Large intestine (tissue), 3 donors: ENCODE results near the gene SYMPK. TPM values are rescaled to one million over a fixed set of nuclear protein-coding genes. Genes with fewer than 3 reads are reported as not detected.
"Not testable (repeated sequence)": the region's sequence is repeated elsewhere in the genome, so short reads cannot be mapped to it uniquely, and the experiment has no call there.

ENCODE experiments used
- DNase-seq, 2 donors: peaks; one replicate each; pipeline versions ENCODE4 v3.0.0 to v3.0.0-alpha.2; 2013
- H3K27ac ChIP-seq: one replicate; pipeline ENCODE4 v1.5.1; 2013; ENCODE audit warnings: low read length
- H3K27me3 ChIP-seq: 2 replicates; pipeline ENCODE4 v1.6.1; 2013; ENCODE audit warnings: low read length; ENCODE audit not compliant: control insufficient read depth, insufficient read depth
- H3K36me3 ChIP-seq: 2 replicates; pipeline ENCODE4 v1.6.1; 2013; ENCODE audit warnings: low read length; ENCODE audit not compliant: control insufficient read depth, insufficient read depth
- H3K4me1 ChIP-seq: one replicate; pipeline ENCODE4 v1.6.1; 2013; ENCODE audit warnings: low read length; ENCODE audit not compliant: control insufficient read depth, insufficient read depth
- H3K4me3 ChIP-seq: one replicate; pipeline ENCODE4 v1.5.1; 2013; ENCODE audit warnings: low read length
- H3K9me3 ChIP-seq: one replicate; pipeline ENCODE4 v1.6.1; 2013; ENCODE audit warnings: mild to moderate bottlenecking, low read depth, low read length, moderate library complexity; ENCODE audit not compliant: control insufficient read depth
- WGBS: methylation state at CpG from one replicate; pipeline ENCODE4 v1.1.5; 2013; ENCODE audit warnings: low lambda C conversion rate; ENCODE audit not compliant: insufficient coverage; 5-methylcytosine and 5-hydroxymethylcytosine counted together
- polyA plus RNA-seq: library from polyadenylated mRNA; unstranded; fragments of 120-200 nt; gene quantifications from one replicate; pipeline ENCODE4 v1.2.1, GENCODE V29; 2013

The SYMPK gene
- polyA plus RNA-seq, 1 donor: 65.0 TPM

- DNase-seq: peak in 1 of 2 donors; percentile 41
- Histone ChIP-seq H3K9me3 (no peaks in the 10 kb centered on the region), H3K36me3 (peaks cover 19% of the 10 kb centered on the region), H3K4me3 (peak overlapping the region; percentile 47), H3K27ac (no peak overlapping the region), H3K27me3 (peaks cover 2% of the 10 kb centered on the region), H3K4me1 (peaks cover 14% of the 10 kb centered on the region)
- WGBS: no CpG with 5 or more reads among the region's 22 CpGs
These were observed 37.9 kb upstream of the SYMPK start for GRCh38 chr19:45900738-45901431.

GRCh38 chr19:45899919-45900589 lies 37.1 kb upstream of the SYMPK start:
- Histone ChIP-seq H3K4me1 (peaks cover 21% of the 10 kb centered on the region), H3K27me3 (peaks cover 2% of the 10 kb centered on the region), H3K4me3 (no peak overlapping the region), H3K27ac (no peak overlapping the region), H3K36me3 (peaks cover 19% of the 10 kb centered on the region), H3K9me3 (no peaks in the 10 kb centered on the region)
- DNase-seq: no peak
- 100% methylated on average over 1 of the region's 4 CpGs for WGBS

GRCh38 chr19:45899253-45899652 lies 36.3 kb upstream of the SYMPK start:
- no peak overlapping the region for H3K4me3 ChIP-seq
- WGBS: no CpG with 5 or more reads among the region's 7 CpGs
- no peak for DNase-seq
- H3K27me3 ChIP-seq: peaks cover 2% of the 10 kb centered on the region
- H3K9me3 ChIP-seq: no peaks in the 10 kb centered on the region
- H3K27ac ChIP-seq: no peak overlapping the region
- H3K4me1 ChIP-seq: peaks cover 29% of the 10 kb centered on the region
- peaks cover 19% of the 10 kb centered on the region for H3K36me3 ChIP-seq

DNA sequence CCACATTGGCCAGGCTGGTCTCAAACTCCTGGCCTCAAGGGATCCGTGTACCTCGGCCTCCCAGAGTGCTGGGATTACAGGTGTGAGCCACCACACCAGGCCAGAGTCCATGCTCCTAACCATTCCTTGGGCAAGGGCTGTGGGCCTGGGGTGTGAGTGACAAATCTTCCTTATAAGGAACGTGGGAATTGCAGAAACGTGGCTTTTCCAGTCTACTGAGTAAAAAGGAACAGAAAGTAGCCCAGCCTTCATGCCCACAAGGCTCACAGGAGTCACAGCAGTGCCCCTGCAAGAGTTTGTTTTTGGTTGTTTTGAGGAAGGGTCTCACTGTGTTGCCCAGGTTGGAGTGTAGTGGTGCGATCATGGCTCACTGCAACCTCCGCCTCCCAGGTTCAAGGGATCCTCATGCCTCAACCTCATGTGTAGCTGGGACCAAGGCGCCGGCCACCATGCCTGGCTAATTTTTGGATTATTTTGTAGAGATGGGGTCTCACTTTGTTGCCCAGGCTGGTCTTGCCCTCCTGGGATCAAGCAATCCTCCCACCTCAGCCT lies 34.4 kb upstream of the SYMPK start:
- no peaks in the 10 kb centered on the region for H3K9me3 ChIP-seq
- H3K36me3 ChIP-seq: peaks cover 21% of the 10 kb centered on the region
- H3K27me3 ChIP-seq: peaks cover 2% of the 10 kb centered on the region
- H3K27ac ChIP-seq: no peak overlapping the region
- H3K4me1 ChIP-seq: peaks cover 23% of the 10 kb centered on the region
- H3K4me3 ChIP-seq: no peak overlapping the region
- no CpG with 5 or more reads among the region's 8 CpGs for WGBS
- no peak for DNase-seq

DNA sequence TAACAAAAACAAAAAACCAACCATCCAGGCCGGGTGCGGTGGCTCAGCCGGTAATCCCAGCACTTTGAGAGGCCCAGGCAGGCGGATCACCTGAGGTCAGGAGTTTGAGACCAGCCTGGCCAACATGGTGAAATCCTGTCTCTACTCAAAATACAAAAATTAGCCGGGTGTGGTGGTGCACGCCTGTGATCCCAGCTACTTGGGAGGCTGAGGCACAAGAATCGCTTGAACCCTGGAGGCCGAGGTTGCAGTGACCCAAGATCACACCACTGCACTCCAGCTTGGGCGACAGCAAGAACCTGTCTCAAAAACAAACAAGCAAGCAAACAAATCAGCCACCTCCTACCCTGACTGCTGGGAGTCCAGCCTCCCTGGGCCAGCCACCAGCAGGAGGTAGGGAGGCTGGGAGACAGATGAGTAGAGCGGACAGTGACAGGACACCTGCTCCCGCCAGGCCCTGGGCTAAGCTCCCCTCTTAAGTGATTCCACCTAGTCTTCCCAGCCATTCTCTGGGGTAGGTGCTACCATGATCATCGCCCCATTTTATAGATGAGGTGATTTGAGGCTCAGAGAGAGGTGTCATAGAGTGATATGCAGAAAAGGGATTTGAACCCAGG lies 33.1 kb upstream of the SYMPK start:
- H3K9me3 ChIP-seq, DNase-seq, H3K27me3 ChIP-seq, H3K4me3 ChIP-seq: not testable (repeated sequence)
- peaks cover 23% of the 10 kb centered on the region for H3K4me1 ChIP-seq
- no CpG with 5 or more reads among the region's 12 CpGs for WGBS
- H3K36me3 ChIP-seq: peaks cover 24% of the 10 kb centered on the region
- peak overlapping the region; percentile 53 for H3K27ac ChIP-seq

DNA sequence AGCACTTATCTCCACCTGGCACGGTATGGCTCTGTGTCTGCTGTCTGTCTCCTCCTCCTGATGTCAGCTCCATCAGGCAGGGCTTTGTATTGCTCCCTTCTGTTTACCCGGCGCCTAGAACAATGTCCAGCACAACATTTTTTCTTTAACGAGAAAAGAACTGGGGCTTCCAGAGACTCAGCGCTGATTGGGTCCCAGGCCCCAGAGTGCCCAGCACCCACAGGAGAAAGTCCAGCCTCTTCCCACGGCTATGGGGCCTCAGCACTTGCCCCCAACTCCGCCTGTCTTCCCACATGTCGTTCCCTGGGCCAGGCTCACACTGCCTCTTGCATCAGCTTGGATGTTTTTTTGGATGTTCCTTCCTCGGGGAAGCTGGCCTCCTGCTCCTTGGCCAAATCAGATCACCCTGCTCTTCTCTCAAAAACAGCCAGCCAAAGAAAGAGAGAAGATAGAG lies 32.6 kb upstream of the SYMPK start:
- Histone ChIP-seq H3K36me3 (peaks cover 24% of the 10 kb centered on the region), H3K4me1 (peaks cover 21% of the 10 kb centered on the region), H3K27me3 (no peaks in the 10 kb centered on the region), H3K27ac (peak overlapping the region; percentile 53), H3K4me3 (no peak overlapping the region), H3K9me3 (no peaks in the 10 kb centered on the region)
- peak; percentile 78 to 92 for DNase-seq
- no CpG with 5 or more reads among the region's 9 CpGs for WGBS

DNA sequence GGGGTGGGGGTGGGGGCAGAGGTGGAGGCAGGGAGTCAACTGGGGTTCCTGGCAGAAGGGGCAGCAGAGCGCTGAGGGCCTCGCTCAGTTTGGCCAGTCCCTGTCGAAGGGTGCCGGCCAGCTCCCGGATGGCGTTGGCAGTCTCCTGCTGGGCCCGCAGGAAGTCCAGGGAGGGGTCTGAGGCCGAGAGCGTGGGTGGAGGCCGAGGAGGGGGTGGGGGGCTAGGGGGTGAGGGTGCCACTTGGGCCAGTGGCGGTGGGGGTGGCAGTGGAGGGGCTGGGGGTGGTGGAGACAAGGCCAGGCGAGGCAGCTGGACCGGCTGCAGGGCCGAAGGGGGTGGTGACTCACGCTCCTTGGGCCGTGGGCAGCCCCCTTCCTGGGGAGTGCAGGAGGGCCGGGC lies 27.9 kb upstream of the SYMPK start:
- H3K36me3 ChIP-seq: peaks cover 7% of the 10 kb centered on the region
- no peak overlapping the region for H3K27ac ChIP-seq
- no CpG with 5 or more reads among the region's 17 CpGs for WGBS
- H3K4me1 ChIP-seq: peaks cover 18% of the 10 kb centered on the region
- DNase-seq: no peak
- no peaks in the 10 kb centered on the region for H3K9me3 ChIP-seq
- no peak overlapping the region for H3K4me3 ChIP-seq
- no peaks in the 10 kb centered on the region for H3K27me3 ChIP-seq

DNA sequence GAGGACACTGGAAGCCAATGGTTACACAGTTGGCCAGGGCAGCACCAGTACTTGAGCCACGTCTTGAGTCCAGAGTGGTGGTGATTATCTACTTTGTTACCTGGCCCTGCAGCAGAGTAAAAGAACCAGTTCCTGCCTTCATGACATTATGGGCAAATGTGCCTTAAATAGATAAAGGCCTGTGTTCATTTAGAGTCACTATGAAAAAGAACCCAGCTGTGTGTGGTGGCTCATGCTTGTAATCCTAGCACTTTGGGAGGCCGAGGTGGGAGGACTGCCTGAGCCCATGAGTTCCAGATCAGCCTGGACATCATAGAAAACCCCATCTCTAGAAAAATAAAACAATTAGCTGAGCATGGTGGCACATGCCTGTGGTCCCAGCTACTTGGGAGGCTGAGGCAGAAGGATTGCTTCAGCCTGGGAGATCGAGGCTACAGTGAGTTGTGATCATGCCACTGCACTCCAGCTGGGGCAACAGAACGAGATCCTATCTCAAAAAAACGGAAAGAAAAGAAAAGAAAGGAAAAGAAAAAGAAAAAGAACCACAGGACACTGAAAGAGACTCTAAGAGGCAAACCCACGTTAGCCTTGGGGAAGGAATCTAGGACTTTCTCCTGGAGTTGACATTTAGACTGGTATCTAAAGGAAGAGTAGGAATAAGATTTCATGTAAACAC lies 26.4 kb upstream of the SYMPK start:
- Histone ChIP-seq H3K27me3 (no peaks in the 10 kb centered on the region), H3K27ac (no peak overlapping the region), H3K9me3 (peaks cover 5% of the 10 kb centered on the region), H3K4me1 (peaks cover 12% of the 10 kb centered on the region), H3K36me3 (peaks cover 11% of the 10 kb centered on the region), H3K4me3 (no peak overlapping the region)
- no peak for DNase-seq
- 83% methylated on average over 3 of the region's 6 CpGs for WGBS

DNA sequence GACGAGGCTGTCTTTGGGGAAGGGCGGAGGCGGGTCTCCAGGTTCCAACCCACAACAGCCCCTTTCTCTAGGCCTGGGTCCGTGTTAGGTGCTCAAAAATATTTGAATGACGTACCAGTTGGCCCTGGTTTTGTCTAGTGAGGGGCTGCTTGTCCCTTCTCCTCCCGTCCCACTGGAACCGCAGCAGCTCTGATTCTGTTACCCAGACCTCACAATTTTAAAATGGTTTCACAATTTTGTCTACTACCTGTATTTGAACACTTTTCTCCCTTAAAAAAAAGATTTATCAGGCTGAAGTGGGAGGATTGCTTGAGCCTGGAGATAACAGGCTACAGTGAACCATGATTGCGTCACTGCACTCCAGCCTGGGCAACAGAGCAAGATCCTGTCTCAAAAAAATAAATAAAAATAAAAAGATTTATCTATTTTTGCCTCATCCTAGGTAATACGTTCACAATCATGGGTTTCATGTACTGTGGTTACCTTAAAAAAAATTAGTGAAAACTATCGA lies 24.3 kb upstream of the SYMPK start:
- peaks cover 15% of the 10 kb centered on the region for H3K36me3 ChIP-seq
- 80% methylated on average over 2 of the region's 10 CpGs for WGBS
- peak overlapping the region; percentile 72 for H3K27ac ChIP-seq
- peak overlapping the region; percentile 66 for H3K4me3 ChIP-seq
- H3K9me3 ChIP-seq: peaks cover 11% of the 10 kb centered on the region
- H3K4me1 ChIP-seq: peaks cover 26% of the 10 kb centered on the region
- no peaks in the 10 kb centered on the region for H3K27me3 ChIP-seq
- DNase-seq: no peak
